Measurements from ENCODE around the gene TBC1D9.

- TF ChIP-seq, protein P1, sequence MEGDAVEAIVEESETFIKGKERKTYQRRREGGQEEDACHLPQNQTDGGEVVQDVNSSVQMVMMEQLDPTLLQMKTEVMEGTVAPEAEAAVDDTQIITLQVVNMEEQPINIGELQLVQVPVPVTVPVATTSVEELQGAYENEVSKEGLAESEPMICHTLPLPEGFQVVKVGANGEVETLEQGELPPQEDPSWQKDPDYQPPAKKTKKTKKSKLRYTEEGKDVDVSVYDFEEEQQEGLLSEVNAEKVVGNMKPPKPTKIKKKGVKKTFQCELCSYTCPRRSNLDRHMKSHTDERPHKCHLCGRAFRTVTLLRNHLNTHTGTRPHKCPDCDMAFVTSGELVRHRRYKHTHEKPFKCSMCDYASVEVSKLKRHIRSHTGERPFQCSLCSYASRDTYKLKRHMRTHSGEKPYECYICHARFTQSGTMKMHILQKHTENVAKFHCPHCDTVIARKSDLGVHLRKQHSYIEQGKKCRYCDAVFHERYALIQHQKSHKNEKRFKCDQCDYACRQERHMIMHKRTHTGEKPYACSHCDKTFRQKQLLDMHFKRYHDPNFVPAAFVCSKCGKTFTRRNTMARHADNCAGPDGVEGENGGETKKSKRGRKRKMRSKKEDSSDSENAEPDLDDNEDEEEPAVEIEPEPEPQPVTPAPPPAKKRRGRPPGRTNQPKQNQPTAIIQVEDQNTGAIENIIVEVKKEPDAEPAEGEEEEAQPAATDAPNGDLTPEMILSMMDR (IDR thresholded peaks at IDR 0.05; ENCODE audit: low read length) = no peak
- TF ChIP-seq EZH2 (optimal IDR thresholded peaks at IDR 0.05; ENCODE audit: low read depth, low read length) (no peak), EZH2phosphoT487 (IDR thresholded peaks at IDR 0.05; ENCODE audit: low read length) (no peak)
Observed at GRCh38 chr4:140604544-140604943, 151.6 kb downstream of the TBC1D9 start.

Measured in MM.1S (cell line).